Panc1 (cell line): Measurements from ENCODE around the gene RTP5.

ENCODE experiments used
- POLR2AphosphoS5 ChIP-seq: IDR thresholded peaks from 2 replicates; pipeline ENCODE4 v1.6.1; 2012; ENCODE audit warnings: mild to moderate bottlenecking, low read depth, low read length, moderate library complexity
- TCF7L2 ChIP-seq: IDR thresholded peaks from 2 replicates; pipeline ENCODE4 v1.6.1; 2011; ENCODE audit warnings: mild to moderate bottlenecking, low read depth, low read length, inconsistent platforms
- TF ChIP-seq, protein P1 (sequence below): fragments of 450-650 bp; IDR thresholded peaks from 2 replicates; pipeline ENCODE4 v1.5.1; 2017; ENCODE audit warnings: mild to moderate bottlenecking

DNA sequence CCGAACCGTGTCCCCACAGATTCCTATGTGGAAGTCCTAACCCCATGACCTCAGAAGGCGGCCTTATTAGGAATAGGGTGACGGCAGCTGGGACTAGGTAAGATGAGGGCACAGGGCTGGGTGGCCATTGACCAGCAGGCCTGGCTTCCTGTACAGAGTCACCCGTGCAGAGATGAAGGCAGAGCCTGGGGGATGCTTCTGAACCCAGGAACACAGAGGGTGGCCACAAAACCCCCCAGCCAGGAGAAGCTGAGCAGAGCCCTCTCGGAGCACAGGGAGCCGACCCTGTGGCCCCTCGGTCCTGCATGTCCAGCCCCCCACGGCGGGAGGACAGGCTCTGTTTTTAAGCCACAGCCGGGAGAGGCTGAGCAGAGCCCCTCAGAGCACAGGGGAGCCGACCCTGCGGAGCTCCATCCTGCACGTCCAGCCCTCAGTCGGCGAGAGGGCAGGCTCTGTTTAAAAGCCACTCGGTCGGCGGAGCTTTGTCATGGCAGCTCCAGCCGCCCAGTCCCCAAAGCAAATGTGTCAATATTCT lies 13.6 kb upstream of the RTP5 start:
- TF ChIP-seq, protein P1, sequence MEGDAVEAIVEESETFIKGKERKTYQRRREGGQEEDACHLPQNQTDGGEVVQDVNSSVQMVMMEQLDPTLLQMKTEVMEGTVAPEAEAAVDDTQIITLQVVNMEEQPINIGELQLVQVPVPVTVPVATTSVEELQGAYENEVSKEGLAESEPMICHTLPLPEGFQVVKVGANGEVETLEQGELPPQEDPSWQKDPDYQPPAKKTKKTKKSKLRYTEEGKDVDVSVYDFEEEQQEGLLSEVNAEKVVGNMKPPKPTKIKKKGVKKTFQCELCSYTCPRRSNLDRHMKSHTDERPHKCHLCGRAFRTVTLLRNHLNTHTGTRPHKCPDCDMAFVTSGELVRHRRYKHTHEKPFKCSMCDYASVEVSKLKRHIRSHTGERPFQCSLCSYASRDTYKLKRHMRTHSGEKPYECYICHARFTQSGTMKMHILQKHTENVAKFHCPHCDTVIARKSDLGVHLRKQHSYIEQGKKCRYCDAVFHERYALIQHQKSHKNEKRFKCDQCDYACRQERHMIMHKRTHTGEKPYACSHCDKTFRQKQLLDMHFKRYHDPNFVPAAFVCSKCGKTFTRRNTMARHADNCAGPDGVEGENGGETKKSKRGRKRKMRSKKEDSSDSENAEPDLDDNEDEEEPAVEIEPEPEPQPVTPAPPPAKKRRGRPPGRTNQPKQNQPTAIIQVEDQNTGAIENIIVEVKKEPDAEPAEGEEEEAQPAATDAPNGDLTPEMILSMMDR: no peak
- TF ChIP-seq POLR2AphosphoS5 (no peak), TCF7L2 (no peak)
